ENCODE data around the gene PSTPIP1. TPM values are rescaled to one million over a fixed set of nuclear protein-coding genes. Genes with fewer than 3 reads are reported as not detected.

The PSTPIP1 gene
- total and polyA plus RNA-seq, 9 of the 15 experiments (the other 6 are each of a cell fraction or from before 2014, with no cell fraction given) = not detected

DNA sequence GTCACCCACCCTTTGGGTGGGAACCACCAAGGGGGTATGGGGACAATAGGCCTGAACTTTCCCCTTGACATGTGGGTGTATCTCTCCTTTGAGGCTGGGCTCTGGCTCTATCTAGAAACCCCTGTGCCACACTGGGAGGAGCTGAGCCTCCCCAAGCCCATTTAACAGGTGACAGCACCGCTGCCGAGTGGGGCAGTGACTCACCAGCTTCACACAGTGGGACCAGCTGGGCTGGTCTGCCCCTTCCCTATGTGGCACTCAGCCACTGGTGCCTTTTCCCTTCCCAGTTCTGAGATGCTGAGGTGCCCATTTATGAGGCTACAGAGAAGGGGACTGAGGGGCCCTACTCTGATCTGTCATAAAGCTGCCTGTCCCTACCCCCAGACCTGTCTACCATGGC is 5.1 kb downstream of the PSTPIP1 start:
- no peaks in the 10 kb centered on the region for H3K9me3 ChIP-seq (replicated peaks; ENCODE audit: control insufficient read depth, insufficient read depth, low read depth, low read length)
- DNase-seq (ENCODE audit: extremely low read depth in 1 of 4, low spot score in 3 of 4) (no peak), FAIRE-seq (no peak), ATAC-seq (no peak)
- no peak overlapping the region for H2AFZ ChIP-seq (ENCODE audit: low read depth, low read length)
- H3K9ac ChIP-seq (ENCODE audit: insufficient read depth in 1 of 2, low read depth in 2 of 2, low read length in 2 of 2) = no peak overlapping the region
- H3K4me1 ChIP-seq (replicated peaks in 1 of 2; ENCODE audit: control insufficient read depth in 2 of 2, insufficient read depth in 2 of 2, low read length in 2 of 2) = peaks cover 0 to 12% of the 10 kb centered on the region in 2 experiments; a peak in 1 of 5 replicates
- no peak overlapping the region for H3K4me3 ChIP-seq
- H3K27me3 ChIP-seq (ENCODE audit: control insufficient read depth in 2 of 2, insufficient read depth in 2 of 2, low read length in 2 of 2) = peaks cover 35 to 85% of the 10 kb centered on the region in 2 experiments
- no peaks in the 10 kb centered on the region for H3K79me2 ChIP-seq (ENCODE audit: control insufficient read depth, insufficient read depth, low read length)
- H3K36me3 ChIP-seq (ENCODE audit: control insufficient read depth, insufficient read depth, low read length) = no peaks in the 10 kb centered on the region
- ChIA-PET POLR2A (no interaction called here), CTCF (ENCODE audit: low intra/inter-chr PET ratio) (no interaction called here)
- in situ Hi-C loops (cut with MboI) (no loop called here), intact Hi-C loops (cut with micrococcal nuclease) (no loop called here)
- H3K27ac ChIP-seq (ENCODE audit: extremely low read depth, low read depth, low read length) = no peak overlapping the region
- BruUV-seq (replicated peaks) = no TSS peak
- WGBS (ENCODE audit: insufficient coverage, low coverage, missing lambda C conversion rate) = 0% methylated on average over 2 of the region's 2 CpGs
- peaks cover 4% of the 10 kb centered on the region; the same call in 1 of the 2 replicates for H4K20me1 ChIP-seq (replicated peaks; ENCODE audit: control insufficient read depth, insufficient read depth, low read length)
- peaks cover 3% of the 10 kb centered on the region for H3K9me1 ChIP-seq (ENCODE audit: control insufficient read depth, insufficient read depth, low read length)
- H3K4me2 ChIP-seq (ENCODE audit: insufficient read depth, low read length) = no peak overlapping the region
- TF ChIP-seq RB1 (IDR thresholded peaks at IDR 0.05; ENCODE audit: low read depth) (no peak), NCOA6 (IDR thresholded peaks at IDR 0.05) (no peak), ZNF224 (CRISPR knock-in tag; IDR thresholded peaks at IDR 0.05) (no peak), HDAC8 (tag; IDR thresholded peaks at IDR 0.05) (no peak), TRIM28 (IDR thresholded peaks at IDR 0.05) (no peak), CEBPG (CRISPR knock-in tag; IDR thresholded peaks at IDR 0.05) (no peak), CEBPG (tag; conservative IDR thresholded peaks at IDR 0.05 in 1 of 2, IDR thresholded peaks at IDR 0.05 in 1 of 2) (no peak), GTF2E2 (tag; IDR thresholded peaks at IDR 0.05) (no peak), RBBP5 (IDR thresholded peaks at IDR 0.05; ENCODE audit: borderline replicate concordance, insufficient read depth, low read length, poor library complexity, severe bottlenecking) (no peak), JUND (IDR thresholded peaks at IDR 0.05; ENCODE audit: borderline replicate concordance, low read depth, low read length) (no peak), JUND (tag; IDR thresholded peaks at IDR 0.05; ENCODE audit: borderline replicate concordance, low read depth, low read length) (no peak), RCOR1 (IDR thresholded peaks at IDR 0.05; ENCODE audit: borderline replicate concordance in 1 of 2, low read depth in 2 of 2, low read length in 2 of 2) (no peak), TBL1XR1 (IDR thresholded peaks at IDR 0.05; ENCODE audit: low read length in 2 of 2) (no peak)
- TF ChIP-seq, protein P1, sequence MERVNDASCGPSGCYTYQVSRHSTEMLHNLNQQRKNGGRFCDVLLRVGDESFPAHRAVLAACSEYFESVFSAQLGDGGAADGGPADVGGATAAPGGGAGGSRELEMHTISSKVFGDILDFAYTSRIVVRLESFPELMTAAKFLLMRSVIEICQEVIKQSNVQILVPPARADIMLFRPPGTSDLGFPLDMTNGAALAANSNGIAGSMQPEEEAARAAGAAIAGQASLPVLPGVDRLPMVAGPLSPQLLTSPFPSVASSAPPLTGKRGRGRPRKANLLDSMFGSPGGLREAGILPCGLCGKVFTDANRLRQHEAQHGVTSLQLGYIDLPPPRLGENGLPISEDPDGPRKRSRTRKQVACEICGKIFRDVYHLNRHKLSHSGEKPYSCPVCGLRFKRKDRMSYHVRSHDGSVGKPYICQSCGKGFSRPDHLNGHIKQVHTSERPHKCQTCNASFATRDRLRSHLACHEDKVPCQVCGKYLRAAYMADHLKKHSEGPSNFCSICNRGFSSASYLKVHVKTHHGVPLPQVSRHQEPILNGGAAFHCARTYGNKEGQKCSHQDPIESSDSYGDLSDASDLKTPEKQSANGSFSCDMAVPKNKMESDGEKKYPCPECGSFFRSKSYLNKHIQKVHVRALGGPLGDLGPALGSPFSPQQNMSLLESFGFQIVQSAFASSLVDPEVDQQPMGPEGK (CRISPR knock-in tag; IDR thresholded peaks at IDR 0.05; ENCODE audit: borderline replicate concordance) = no peak
- TF ChIP-seq, protein P2, sequence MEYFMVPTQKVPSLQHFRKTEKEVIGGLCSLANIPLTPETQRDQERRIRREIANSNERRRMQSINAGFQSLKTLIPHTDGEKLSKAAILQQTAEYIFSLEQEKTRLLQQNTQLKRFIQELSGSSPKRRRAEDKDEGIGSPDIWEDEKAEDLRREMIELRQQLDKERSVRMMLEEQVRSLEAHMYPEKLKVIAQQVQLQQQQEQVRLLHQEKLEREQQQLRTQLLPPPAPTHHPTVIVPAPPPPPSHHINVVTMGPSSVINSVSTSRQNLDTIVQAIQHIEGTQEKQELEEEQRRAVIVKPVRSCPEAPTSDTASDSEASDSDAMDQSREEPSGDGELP (CRISPR knock-in tag; IDR thresholded peaks at IDR 0.05; ENCODE audit: borderline replicate concordance) = no peak
- TF ChIP-seq, protein P3, sequence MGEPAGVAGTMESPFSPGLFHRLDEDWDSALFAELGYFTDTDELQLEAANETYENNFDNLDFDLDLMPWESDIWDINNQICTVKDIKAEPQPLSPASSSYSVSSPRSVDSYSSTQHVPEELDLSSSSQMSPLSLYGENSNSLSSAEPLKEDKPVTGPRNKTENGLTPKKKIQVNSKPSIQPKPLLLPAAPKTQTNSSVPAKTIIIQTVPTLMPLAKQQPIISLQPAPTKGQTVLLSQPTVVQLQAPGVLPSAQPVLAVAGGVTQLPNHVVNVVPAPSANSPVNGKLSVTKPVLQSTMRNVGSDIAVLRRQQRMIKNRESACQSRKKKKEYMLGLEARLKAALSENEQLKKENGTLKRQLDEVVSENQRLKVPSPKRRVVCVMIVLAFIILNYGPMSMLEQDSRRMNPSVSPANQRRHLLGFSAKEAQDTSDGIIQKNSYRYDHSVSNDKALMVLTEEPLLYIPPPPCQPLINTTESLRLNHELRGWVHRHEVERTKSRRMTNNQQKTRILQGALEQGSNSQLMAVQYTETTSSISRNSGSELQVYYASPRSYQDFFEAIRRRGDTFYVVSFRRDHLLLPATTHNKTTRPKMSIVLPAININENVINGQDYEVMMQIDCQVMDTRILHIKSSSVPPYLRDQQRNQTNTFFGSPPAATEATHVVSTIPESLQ (CRISPR knock-in tag; IDR thresholded peaks at IDR 0.05) = no peak
- TF ChIP-seq, protein P4, sequence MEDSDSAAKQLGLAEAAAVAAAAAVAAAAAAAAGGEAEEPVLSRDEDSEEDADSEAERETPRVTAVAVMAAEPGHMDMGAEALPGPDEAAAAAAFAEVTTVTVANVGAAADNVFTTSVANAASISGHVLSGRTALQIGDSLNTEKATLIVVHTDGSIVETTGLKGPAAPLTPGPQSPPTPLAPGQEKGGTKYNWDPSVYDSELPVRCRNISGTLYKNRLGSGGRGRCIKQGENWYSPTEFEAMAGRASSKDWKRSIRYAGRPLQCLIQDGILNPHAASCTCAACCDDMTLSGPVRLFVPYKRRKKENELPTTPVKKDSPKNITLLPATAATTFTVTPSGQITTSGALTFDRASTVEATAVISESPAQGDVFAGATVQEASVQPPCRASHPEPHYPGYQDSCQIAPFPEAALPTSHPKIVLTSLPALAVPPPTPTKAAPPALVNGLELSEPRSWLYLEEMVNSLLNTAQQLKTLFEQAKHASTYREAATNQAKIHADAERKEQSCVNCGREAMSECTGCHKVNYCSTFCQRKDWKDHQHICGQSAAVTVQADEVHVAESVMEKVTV (CRISPR knock-in tag; IDR thresholded peaks at IDR 0.05) = no peak

Data from K562 (cell line).